CD4-positive, alpha-beta T cell treated with Interleukin-4 for 4 hours (primary cell): ENCODE measurements around the gene IFNGR1.
"Not testable (repeated sequence)": the region's sequence is repeated elsewhere in the genome, so short reads cannot be mapped to it uniquely, and the experiment has no call there.

Source experiments
- DNase-seq: peaks from one replicate; pipeline ENCODE4 v3.0.0-alpha.2; 2020

IFNGR1 gene

DNA sequence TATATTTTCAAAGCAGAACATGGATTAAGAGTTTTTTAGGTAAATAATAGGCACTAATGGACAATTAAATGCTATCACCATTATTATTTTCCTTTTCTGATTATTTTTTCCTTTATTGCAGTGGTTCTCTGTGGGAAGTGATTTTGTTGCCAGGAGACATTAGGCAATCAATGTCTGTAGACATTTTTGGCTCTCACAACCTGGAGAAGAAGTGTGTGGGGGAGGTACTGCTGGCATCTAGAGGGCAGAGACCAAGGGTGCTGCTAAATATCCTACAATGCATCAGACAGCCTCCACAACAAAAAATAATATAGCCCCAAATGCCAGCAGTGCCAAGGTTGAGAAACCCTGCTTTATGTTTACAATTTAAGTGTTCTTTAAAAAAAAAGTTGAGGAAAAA lies 8.3 kb downstream of the IFNGR1 start:
- no peak for DNase-seq

- no peak for DNase-seq
Observed at GRCh38 chr6:137208279-137208678, 10.9 kb downstream of the IFNGR1 start.

- not testable (repeated sequence) for DNase-seq
Observed at GRCh38 chr6:137207457-137207856, 11.7 kb downstream of the IFNGR1 start.

GRCh38 chr6:137206577-137206976 lies 12.6 kb downstream of the IFNGR1 start:
- no peak for DNase-seq

GRCh38 chr6:137203256-137203655 lies 15.9 kb downstream of the IFNGR1 start:
- no peak for DNase-seq

- no peak for DNase-seq
Observed at GRCh38 chr6:137202078-137202477, 17.1 kb downstream of the IFNGR1 start.

- no peak for DNase-seq
Observed at GRCh38 chr6:137201006-137201405, 18.2 kb downstream of the IFNGR1 start.

DNA sequence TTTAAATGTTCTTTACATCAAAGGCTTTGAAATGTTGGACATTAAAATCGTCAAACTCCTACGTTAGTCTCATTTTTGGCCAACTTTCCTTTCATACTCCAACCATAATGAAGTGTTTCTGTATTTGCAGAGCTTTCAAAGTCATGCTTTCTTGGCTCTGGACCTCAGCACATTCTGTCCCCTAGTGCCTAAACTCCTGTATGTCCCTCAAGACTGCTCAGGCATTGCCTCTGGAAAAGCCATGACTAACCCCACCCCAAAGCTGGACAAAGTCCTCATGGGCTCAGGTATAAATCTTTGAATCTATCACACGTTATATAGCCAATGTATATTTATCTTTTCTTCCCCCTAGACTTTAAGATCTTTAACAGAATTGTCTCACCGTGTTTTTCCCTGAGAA lies 18.9 kb downstream of the IFNGR1 start:
- no peak for DNase-seq

DNA sequence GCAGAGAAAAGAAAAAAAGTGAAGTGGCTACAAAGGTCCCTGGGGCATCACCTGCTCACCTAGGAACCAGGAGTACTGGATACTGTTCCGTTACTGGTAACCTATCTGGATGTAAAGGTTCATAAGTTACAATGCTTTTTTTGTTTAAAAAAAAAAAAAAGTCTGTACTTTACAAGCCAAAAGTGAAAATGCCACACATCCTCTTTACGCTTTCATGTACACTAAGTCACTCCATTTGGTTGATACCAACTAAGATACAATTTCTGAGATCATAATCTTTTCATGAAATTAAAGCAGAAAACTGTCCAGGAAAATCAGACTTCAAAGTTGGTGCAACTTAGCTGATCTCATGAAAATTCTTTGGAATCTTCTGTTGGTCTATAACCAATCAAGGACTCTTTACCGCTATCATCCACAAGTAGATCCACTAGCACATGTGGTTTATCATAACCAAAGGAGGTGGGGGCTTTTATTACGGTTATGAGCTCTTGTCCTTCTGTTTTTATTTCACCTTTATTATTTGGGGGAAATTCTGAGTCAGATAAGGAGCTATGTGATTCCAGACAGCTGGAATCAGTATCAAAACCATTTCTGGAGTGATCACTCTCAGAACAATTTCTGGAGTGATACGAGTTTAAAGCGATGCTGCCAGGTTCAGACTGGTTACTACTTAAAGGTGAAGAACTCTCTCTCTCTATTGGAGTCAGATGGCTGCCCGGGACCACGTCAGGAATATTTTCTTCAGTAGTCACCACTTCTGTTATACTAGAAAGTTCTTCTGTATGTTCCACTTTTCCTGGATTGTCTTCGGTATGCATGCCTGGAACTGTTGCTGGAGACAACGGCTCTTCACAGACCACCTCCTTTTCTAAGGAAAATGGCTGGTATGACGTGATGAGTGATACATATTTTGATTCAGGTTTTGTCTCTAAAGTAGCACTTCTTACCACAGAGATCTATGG lies 21.2 kb downstream of the IFNGR1 start:
- no peak for DNase-seq

DNA sequence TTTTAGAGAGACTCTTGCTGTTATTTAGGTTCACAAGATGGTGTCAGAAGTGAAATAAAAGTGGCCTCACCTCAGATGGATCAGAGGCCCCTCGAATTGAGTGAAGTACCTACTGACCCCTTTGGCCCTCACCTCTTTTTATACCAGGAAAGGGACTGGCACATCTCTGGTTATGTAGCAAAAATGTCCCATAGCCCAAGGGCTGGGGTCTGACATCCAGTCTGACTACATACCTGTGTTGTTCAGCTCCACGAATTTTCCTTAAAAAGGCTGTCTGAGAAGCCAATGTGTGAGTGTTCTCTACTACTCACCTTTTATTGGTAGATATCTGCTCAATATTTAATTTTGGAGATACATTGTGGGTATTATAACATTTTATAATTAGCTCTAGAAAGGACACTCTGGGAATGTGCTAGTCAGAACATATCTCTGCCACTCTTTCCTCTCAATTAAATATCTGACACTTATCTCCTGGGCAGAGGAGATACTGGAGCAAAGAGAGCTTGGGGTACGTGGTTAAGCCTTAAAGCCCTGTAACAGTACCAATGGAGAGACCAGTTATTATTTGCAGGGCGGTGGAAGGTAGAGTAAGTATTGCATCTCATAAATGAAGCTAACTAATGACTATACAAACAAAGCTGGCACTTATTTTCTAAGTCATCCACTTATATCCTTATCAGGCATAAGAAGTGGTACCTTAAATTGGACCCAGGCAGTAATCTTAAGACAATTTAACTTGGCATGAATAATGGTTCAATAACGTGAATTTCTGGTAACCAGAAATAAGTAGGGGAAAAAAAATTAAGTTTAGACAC lies 25.7 kb downstream of the IFNGR1 start:
- DNase-seq: no peak

- DNase-seq: no peak
Observed at GRCh38 chr6:137192821-137193220, 26.4 kb downstream of the IFNGR1 start.

DNA sequence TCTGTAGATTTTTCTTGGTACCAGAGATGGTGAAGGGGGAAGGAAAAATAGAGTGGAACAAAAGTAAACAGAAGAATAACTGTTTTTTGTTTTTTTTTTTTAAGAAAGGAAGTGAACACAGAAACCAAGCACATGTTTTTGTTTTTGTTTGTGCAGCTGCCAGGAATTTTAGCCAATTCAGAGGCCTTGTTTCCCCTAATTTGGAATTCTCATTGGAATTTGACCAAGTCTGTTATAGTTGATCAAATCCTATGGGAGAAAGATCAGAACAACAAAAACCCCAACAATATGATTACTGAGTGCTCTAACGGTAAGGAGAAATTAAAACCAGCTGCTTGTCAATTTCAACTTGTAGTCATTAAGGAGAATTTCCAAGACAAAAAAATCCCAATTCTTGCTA lies 27.5 kb downstream of the IFNGR1 start:
- DNase-seq: no peak

GRCh38 chr6:137191236-137191635 lies 27.9 kb downstream of the IFNGR1 start:
- no peak for DNase-seq

DNA sequence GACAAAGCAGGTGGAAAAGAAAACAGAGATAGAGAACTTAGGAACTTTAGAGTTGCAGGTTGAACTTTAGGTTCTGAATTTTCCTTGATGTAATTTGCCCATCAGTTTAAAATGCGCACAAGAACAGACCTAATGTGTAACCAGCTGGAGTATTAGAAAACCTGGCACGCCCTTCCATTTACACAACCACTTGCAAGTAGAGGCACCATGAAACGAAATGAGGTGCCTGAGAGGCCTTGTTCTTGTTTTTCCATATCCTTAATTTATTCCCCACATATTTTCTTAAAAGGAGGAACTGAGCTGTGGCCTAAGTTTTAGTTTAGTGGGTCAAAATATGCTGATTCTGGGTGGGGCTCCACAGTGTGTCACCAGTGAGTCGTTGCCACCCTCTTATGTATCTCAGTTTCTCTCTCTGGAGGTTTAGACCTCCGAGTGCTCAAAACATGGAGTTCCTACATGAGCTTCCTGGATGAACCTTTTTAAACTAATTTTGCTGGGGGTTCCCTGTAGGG lies 28.5 kb downstream of the IFNGR1 start:
- DNase-seq: no peak

- DNase-seq: no peak
Observed at GRCh38 chr6:137188855-137189254, 30.3 kb downstream of the IFNGR1 start.

DNA sequence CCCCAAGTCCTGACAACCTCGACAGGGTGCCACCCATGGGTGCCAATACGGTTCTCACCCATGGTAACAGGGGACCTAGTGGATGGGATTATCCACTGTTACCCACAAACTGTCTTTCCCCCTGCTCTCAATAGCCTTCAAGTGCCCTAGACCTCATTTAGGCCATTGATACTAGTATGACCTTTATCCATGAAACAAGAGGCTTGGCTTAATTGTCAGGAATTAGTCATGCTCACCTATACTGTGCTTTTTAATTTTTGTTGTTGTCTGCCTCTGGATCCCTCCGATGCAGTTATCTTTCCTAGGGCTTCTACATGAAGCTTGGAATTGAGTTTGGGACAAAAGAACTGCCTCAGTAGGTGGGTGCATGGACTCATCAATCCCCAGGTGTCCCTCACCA lies 33.9 kb downstream of the IFNGR1 start:
- DNase-seq: no peak

- no peak for DNase-seq
Observed at GRCh38 chr6:137182654-137183073, 36.5 kb downstream of the IFNGR1 start.

DNA sequence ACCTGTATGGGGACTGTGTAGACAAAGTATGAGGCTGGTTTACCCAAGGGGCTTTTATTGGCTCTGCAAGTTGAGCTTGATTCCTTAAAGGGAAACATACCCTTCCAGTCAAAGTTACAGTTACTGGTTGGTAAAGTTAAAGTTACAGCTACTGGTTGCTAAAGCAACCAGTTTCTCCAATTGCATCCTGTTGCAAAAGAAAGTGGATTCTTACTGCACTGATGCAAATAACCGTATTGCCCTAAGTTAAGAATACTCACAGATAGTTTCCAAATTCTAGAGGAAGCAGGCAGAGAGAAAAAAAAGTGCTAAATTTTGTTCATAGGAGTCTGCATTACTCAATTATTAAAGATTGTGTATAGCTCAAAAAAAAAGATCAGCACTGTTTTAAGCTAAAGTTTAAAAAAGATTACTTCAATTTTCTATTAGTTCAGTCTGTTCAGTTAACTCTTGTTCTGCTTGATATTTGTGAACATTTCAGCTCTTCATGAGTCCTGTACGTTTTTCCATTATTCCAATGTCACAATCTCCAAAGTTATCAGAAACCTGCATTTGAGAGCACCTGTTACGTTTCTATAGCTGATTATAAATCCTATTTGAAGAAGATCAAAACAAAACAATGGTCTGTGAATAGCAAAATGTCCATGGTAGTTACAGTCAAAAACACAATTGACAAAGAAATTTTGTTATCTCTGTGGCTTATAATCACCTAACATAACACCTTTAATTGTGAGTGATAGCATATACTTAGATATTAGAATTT lies 37.1 kb downstream of the IFNGR1 start:
- no peak for DNase-seq

- no peak for DNase-seq
Observed at GRCh38 chr6:137177611-137178010, 41.6 kb downstream of the IFNGR1 start.

GRCh38 chr6:137176729-137177128 lies 42.5 kb downstream of the IFNGR1 start:
- DNase-seq: no peak

GRCh38 chr6:137175868-137176245 lies 43.3 kb downstream of the IFNGR1 start:
- DNase-seq: no peak

GRCh38 chr6:137175157-137175867 lies 43.9 kb downstream of the IFNGR1 start:
- no peak for DNase-seq
